Upper lobe of right lung (tissue), 1 donor: ENCODE results near the gene SNX33. TPM values are rescaled to one million over a fixed set of nuclear protein-coding genes. Genes with fewer than 3 reads are reported as not detected.

Source experiments
- ATAC-seq: fragments of 200-7000 bp; cut with Tn5 transposase; one replicate; pipeline ENCODE4 v1.9.1; 2020; ENCODE audit warnings: mild to moderate bottlenecking, moderate library complexity
- DNase-seq: peaks from one replicate; pipeline ENCODE4 v3.0.0-alpha.2; 2020
- H3K27ac ChIP-seq: fragments of 200-600 bp; one replicate; pipeline ENCODE4 v1.8.0; 2022
- H3K27me3 ChIP-seq: fragments of 200-600 bp; one replicate; pipeline ENCODE4 v1.8.0; 2022; ENCODE audit warnings: mild to moderate bottlenecking
- H3K36me3 ChIP-seq: fragments of 200-600 bp; one replicate; pipeline ENCODE4 v1.8.0; 2022
- H3K4me1 ChIP-seq: fragments of 200-600 bp; one replicate; pipeline ENCODE4 v1.8.0; 2022
- H3K4me3 ChIP-seq: fragments of 200-600 bp; one replicate; pipeline ENCODE4 v1.8.0; 2022; ENCODE audit warnings: mild to moderate bottlenecking
- H3K9me3 ChIP-seq: fragments of 200-600 bp; one replicate; pipeline ENCODE4 v1.8.0; 2022
- CTCF ChIP-seq: fragments of 200-600 bp; IDR thresholded peaks from one replicate; pipeline ENCODE4 v1.8.0; 2022; ENCODE audit warnings: antibody characterized with exemption
- intact Hi-C: fragments of 100-400 bp; cut with DNase I; formaldehyde crosslinking; loops from one replicate; pipeline ENCODE4 v1.11.0; 2022
- total RNA-seq: library from RNA; stranded (reverse); fragmentation: NEBNext Ultra II Directional; extraction: Animal tissue kit (Norgen Biotek cat#: 25700); gene quantifications from one replicate; pipeline ENCODE4 v1.2.1, GENCODE V29; 2021
- donor health status: DM: no; HTN: yes; CAD: no; lungs with severe emphysema.

Gene SNX33
- total RNA-seq, 1 donor from 2014 or later, result 31.0 TPM

- Histone ChIP-seq H3K9me3 (no peaks in the 10 kb centered on the region), H3K4me3 (peak overlapping the region; percentile 90), H3K36me3 (peaks cover 11% of the 10 kb centered on the region), H3K4me1 (peaks cover 57% of the 10 kb centered on the region), H3K27ac (peak overlapping the region; percentile 62), H3K27me3 (no peaks in the 10 kb centered on the region)
- no peak for TF ChIP-seq CTCF
- intact Hi-C loops, result no loop called here
- ATAC-seq (no peak), DNase-seq (no peak)
Observed at GRCh38 chr15:75651810-75652543, 4.3 kb downstream of the SNX33 start.

- Histone ChIP-seq H3K9me3 (no peaks in the 10 kb centered on the region), H3K4me3 (peak overlapping the region; percentile 90), H3K27ac (no peak overlapping the region), H3K4me1 (peaks cover 57% of the 10 kb centered on the region), H3K27me3 (no peaks in the 10 kb centered on the region), H3K36me3 (peaks cover 25% of the 10 kb centered on the region)
- no peak for ATAC-seq
- TF ChIP-seq CTCF, result no peak
- no peak for DNase-seq
- intact Hi-C loops, result no loop called here
Observed at GRCh38 chr15:75653347-75653913, 5.7 kb downstream of the SNX33 start.

- DNase-seq (no peak), ATAC-seq (no peak)
- H3K27ac ChIP-seq, result no peak overlapping the region
- intact Hi-C loops, result no loop called here
- H3K27me3 ChIP-seq, result no peaks in the 10 kb centered on the region
- H3K9me3 ChIP-seq, result no peaks in the 10 kb centered on the region
- TF ChIP-seq CTCF, result no peak
- peaks cover 55% of the 10 kb centered on the region for H3K4me1 ChIP-seq
- H3K36me3 ChIP-seq, result peaks cover 30% of the 10 kb centered on the region
- H3K4me3 ChIP-seq, result no peak overlapping the region
Observed at GRCh38 chr15:75654201-75654907, 6.6 kb downstream of the SNX33 start.

- TF ChIP-seq CTCF, result no peak
- DNase-seq, result no peak
- intact Hi-C loops, result no loop called here
- no peak overlapping the region for H3K4me3 ChIP-seq
- no peaks in the 10 kb centered on the region for H3K9me3 ChIP-seq
- H3K4me1 ChIP-seq, result peaks cover 52% of the 10 kb centered on the region
- ATAC-seq, result no peak
- H3K27ac ChIP-seq, result no peak overlapping the region
- no peaks in the 10 kb centered on the region for H3K27me3 ChIP-seq
- H3K36me3 ChIP-seq, result peaks cover 35% of the 10 kb centered on the region
Observed at GRCh38 chr15:75655931-75656330, 8.2 kb downstream of the SNX33 start.

GRCh38 chr15:75656331-75656730 lies 8.6 kb downstream of the SNX33 start:
- peaks cover 35% of the 10 kb centered on the region for H3K36me3 ChIP-seq
- no peak overlapping the region for H3K27ac ChIP-seq
- H3K4me1 ChIP-seq, result peaks cover 52% of the 10 kb centered on the region
- TF ChIP-seq CTCF, result no peak
- intact Hi-C loops, result no loop called here
- ATAC-seq (no peak), DNase-seq (peak; percentile 41)
- H3K4me3 ChIP-seq, result no peak overlapping the region
- H3K9me3 ChIP-seq, result no peaks in the 10 kb centered on the region
- no peaks in the 10 kb centered on the region for H3K27me3 ChIP-seq
